ENCODE results near the gene TINAGL1. TPM values are rescaled to one million over a fixed set of nuclear protein-coding genes. Genes with fewer than 3 reads are reported as not detected.

TINAGL1 gene
- total and polyA plus RNA-seq, 10 of the 15 experiments (the other 5 are each of a cell fraction or from before 2014, with no cell fraction given): 0.20 to 0.49 (median 0.23) TPM; not detected in 7

- peak; percentile 95 for TF ChIP-seq PRDM15 (CRISPR knock-in tag; IDR thresholded peaks at IDR 0.05)
- no peak; the same call in 1 of the 2 replicates for TF ChIP-seq RCOR1 (conservative IDR thresholded peaks at IDR 0.05; ENCODE audit: low read depth, low read length)
- peak; percentile 74 for TF ChIP-seq TCF12 (IDR thresholded peaks at IDR 0.05; ENCODE audit: low read depth, low read length)
- TF ChIP-seq SPI1 (IDR thresholded peaks at IDR 0.05; ENCODE audit: borderline replicate concordance, insufficient read depth, low read depth, low read length): peak; percentile 96
- TF ChIP-seq CEBPZ (IDR thresholded peaks at IDR 0.05; ENCODE audit: low read depth, low read length): no peak
- peak; percentile 90 for TF ChIP-seq CBX5 (IDR thresholded peaks at IDR 0.05; ENCODE audit: low read depth)
- TF ChIP-seq KLF5 (IDR thresholded peaks at IDR 0.05; ENCODE audit: partially characterized antibody): peak; percentile 61
- peak in 1 of 2 experiments; percentile 97; a peak in 2 of 4 replicates for TF ChIP-seq ETV6 (conservative IDR thresholded peaks at IDR 0.05 in 1 of 2, IDR thresholded peaks at IDR 0.05 in 1 of 2; ENCODE audit: borderline replicate concordance in 1 of 2, low read depth in 1 of 2)
- peak; percentile 96 for TF ChIP-seq SKIL (IDR thresholded peaks at IDR 0.05; ENCODE audit: low read depth, poor library complexity, severe bottlenecking)
- no peak for TF ChIP-seq NFXL1 (IDR thresholded peaks at IDR 0.05; ENCODE audit: borderline replicate concordance)
- peak; percentile 85 for TF ChIP-seq NR2F1 (conservative IDR thresholded peaks at IDR 0.05)
- TF ChIP-seq IKZF2 (IDR thresholded peaks at IDR 0.05): peak; percentile 97
- TF ChIP-seq GATAD2B (conservative IDR thresholded peaks at IDR 0.05; ENCODE audit: low read depth): peak; percentile 48; the same call in 1 of the 2 replicates
- peak; percentile 89 for TF ChIP-seq RUNX3 (IDR thresholded peaks at IDR 0.05; ENCODE audit: low read length)
- no peak for TF ChIP-seq WRNIP1 (IDR thresholded peaks at IDR 0.05; ENCODE audit: borderline replicate concordance, low read depth, low read length)
- TF ChIP-seq POU2F2 (IDR thresholded peaks at IDR 0.05; ENCODE audit: borderline replicate concordance, low read depth, low read length): peak; percentile 99
These were observed 29.7 kb downstream of the TINAGL1 start (continued) for GRCh38 chr1:31605908-31606427.

Data from GM12878 (cell line).